Stimulated activated CD8-positive, alpha-beta memory T cell treated with anti-CD3 and anti-CD28 coated beads, Interleukin-15, amount 100 ng/mL, for 4 hours (primary cell): ENCODE measurements around the gene ZGPAT.

ENCODE experiments used
- DNase-seq, 2 donors: peaks; one replicate each; pipeline ENCODE4 v3.0.0-alpha.2; 2020; ENCODE audit warnings: low read depth in 2 of 2

Gene ZGPAT

DNA sequence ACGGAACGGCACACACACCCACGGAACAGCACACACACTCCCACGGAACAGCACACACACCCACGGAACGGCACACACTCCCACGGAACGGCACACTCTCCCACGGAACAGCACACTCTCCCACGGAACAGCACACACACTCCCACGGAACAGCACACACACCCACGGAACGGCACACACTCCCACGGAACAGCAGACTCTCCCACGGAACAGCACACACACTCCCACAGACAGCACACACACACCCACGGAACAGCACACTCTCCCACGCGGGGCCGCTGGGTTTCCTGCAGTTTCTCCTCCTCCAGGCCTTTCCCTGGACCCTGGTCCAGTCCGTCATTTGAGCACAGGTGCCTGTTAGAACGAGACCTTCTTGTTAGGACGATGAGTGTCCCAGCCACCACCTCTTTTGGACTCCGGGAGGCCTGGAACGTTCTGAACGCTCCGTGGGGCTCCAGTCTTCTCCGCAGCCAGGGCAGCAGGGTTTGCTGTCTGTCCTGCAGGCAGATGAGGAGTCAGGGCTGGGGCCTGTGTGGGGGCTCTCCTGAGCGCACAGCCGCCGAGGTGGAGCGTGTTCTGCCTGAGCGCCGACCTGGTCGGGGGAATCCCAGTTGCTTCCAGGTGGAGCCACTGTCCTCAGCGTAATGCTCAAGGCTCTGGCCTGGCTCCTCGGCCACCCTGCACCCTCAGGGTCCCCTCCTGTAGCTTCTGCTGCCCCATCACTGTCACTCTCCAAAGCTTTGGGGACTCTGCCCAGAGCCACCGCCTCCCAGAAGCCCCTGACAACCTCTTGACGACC is 29.0 kb upstream of the ZGPAT start:
- DNase-seq = no peak

- DNase-seq = no peak
Observed at GRCh38 chr20:63679799-63680305, 28.0 kb upstream of the ZGPAT start.

DNA sequence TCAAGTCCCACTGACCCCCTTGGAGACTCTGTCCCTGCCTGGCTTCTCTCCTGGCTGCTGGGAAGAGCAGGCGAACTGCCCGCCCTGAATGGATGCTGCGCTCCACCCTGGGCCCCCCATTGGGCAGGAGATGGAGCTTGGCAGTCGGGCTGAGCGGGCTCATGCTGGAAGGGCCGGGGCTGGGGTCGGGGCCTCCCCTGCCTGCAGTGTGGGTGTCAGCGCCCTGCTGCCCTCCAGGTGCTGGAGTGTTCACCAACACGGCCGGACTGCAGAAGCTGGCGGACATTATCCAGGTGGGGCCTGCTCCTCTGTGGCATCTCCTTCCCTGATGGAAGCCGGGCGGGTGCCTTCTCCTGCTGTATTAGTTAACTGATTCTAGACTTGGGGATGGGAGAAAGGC is 27.4 kb upstream of the ZGPAT start:
- DNase-seq = no peak

- no peak for DNase-seq
Observed at GRCh38 chr20:63680857-63681608, 26.8 kb upstream of the ZGPAT start.

GRCh38 chr20:63681609-63682142 is 26.2 kb upstream of the ZGPAT start:
- no peak for DNase-seq

- DNase-seq = no peak
Observed at GRCh38 chr20:63682384-63683139, 25.3 kb upstream of the ZGPAT start.

- DNase-seq = no peak
Observed at GRCh38 chr20:63685269-63686026, 22.4 kb upstream of the ZGPAT start.

DNA sequence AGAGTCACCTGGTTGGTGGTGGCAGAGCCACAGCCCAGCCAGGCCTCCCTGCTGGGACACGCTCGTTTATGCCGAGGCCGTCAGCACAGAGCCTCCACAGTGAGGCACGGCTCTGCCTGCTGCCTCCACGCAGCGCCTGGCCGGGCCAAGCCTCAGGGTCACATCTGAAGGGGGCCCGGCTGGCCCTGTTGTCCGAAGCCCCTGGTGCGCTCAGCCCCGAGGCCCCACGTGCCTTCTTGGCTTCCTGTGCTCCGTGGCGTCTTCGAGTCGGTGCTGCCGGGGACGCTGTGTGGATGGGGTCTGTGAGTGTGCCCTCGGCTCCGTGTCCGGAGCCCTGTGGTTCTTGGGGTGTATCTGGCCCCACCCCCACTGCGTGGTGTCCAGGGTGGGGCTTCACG is 21.7 kb upstream of the ZGPAT start:
- no peak for DNase-seq

- peak in 1 of 2 donors; percentile 39 for DNase-seq
Observed at GRCh38 chr20:63686492-63687321, 21.1 kb upstream of the ZGPAT start.

DNA sequence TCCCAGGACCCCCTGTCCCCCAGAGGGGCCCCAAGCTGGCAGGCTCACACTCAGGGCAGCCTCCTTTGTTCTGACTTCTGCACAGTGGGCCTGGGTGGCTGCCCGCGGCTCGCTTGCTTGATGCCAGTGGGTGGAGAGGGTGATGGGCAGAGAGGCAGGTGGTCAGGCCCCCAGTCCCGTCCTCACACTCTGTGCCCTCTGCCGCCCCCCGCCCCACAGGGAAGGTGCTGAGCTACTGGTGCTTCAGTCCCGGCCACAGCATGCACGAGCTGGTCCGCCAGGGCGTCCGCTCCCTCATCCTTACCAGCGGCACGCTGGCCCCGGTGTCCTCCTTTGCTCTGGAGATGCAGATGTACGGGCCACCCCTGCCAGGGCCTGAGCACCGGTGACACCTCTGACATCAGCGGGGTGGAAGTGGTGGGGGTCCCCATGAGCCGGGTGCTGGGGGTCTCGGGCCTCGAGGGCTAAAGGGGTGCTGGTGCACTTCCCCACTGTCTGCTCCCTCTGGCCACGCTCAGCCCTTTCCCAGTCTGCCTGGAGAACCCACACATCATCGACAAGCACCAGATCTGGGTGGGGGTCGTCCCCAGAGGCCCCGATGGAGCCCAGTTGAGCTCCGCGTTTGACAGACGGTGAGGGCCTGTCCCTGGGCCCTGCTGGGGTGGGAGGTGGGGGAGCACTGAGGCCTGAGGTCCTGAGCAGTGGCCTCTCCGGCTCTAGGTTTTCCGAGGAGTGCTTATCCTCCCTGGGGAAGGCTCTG is 20.2 kb upstream of the ZGPAT start:
- DNase-seq = no peak

GRCh38 chr20:63688228-63689045 is 19.4 kb upstream of the ZGPAT start:
- DNase-seq = no peak

DNA sequence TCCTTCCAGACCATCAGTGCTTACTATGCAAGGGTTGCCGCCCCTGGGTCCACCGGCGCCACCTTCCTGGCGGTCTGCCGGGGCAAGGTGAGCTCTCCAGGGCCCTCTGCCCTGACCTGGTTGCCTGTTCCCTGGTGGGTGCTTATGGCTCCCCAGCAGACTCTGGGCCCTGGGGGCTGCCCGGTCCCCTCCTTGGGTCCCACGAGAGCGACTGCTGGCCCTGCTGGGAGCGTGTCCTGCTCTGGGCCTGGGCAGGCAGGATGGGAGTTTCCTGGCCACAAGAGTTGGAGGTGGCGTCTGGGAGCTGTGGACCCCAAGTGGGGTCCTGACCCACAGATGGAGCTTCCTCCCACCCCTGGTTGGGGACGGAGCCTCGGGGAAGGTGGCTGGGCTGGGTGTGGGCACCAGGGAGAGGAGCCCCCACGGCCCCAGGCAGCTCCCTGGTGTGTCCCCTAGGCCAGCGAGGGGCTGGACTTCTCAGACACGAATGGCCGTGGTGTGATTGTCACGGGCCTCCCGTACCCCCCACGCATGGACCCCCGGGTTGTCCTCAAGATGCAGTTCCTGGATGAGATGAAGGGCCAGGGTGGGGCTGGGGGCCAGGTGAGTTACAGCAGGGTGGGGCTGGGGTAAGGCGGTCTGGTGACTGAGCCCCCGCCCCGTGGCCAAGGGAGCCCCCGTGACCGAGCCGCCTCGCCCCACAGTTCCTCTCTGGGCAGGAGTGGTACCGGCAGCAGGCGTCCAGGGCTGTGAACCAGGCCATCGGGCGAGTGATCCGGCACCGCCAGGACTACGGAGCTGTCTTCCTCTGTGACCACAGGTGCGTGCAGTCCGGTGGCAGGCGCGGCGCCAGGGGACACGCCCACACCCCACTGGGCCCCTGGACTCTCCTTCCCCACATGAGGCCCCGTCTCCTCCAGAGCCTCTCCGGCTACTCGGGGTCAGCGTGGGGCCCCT is 18.5 kb upstream of the ZGPAT start:
- DNase-seq = no peak

DNA sequence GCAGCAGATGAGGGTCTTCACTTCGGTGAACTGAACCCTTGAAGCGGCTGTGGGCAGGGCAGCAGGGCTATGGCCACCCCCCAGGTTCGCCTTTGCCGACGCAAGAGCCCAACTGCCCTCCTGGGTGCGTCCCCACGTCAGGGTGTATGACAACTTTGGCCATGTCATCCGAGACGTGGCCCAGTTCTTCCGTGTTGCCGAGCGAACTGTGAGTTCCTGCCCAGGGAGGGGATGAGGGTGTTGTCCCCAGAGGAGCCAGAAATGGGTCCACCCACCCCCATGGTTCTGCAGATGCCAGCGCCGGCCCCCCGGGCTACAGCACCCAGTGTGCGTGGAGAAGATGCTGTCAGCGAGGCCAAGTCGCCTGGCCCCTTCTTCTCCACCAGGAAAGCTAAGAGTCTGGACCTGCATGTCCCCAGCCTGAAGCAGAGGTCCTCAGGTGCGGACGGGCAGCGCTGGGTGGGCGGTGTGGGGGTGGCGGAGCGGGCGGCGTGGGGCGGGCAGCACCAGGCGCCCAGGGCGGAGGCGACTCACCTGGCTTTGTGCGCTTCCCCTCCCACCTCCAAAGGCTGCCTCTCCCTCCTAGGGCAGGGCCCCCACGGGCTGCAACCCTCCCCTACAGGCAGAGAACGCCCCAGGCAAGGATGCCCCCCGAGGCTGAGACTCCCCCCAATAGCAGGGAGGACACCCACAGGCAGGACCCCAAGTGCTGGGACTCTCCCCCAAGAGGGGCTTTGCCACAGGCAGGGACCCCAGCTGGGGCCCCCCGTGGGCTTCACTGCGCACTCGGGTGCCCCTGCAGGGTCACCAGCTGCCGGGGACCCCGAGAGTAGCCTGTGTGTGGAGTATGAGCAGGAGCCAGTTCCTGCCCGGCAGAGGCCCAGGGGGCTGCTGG is 17.6 kb upstream of the ZGPAT start:
- DNase-seq = no peak

GRCh38 chr20:63690898-63691710 is 16.7 kb upstream of the ZGPAT start:
- no peak for DNase-seq

DNA sequence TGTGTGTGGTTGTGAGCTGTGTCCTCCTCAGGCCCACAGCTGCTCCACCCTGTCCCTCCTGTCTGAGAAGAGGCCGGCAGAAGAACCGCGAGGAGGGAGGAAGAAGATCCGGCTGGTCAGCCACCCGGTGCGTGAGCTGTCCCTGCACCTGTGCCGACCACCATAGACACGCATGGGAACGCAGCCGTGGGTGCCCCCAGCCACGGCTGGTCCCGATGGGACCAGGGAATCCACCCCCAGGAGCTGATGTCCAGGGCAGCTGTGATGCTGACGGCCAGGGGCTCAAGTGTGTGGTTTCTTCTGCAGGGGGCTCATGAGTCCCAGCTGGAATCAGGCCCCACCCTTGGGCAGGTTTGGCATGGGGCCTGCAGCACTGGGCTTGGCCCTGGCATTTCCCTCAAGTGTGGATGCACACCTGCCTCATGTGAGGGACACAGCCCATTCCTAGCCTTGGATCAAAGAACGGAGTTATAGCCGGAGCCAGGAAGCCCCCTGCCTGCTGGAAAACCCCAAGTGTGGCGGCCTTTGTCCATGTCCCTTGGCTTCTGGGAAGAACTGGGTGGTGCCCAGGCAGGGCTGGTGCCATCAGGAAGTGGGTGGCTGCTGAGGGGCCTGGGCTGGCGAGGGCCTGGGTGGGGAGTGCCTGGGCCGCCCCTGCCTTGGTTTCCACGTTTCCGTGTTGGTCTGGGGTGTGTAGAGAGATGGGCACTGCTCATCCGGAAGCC is 16.0 kb upstream of the ZGPAT start:
- DNase-seq = no peak
